Measurements from ENCODE around the gene C2orf69.
"Not testable (repeated sequence)": the region's sequence is repeated elsewhere in the genome, so short reads cannot be mapped to it uniquely, and the experiment has no call there.

The C2orf69 gene

GRCh38 chr2:199895406-199895805 lies 15.7 kb upstream of the C2orf69 start:
- Histone ChIP-seq H3K9ac (ENCODE audit: low read depth, low read length) (no peak overlapping the region), H3K36me3 (ENCODE audit: insufficient read depth, low read length) (no peaks in the 10 kb centered on the region), H3K4me1 (ENCODE audit: control insufficient read depth, insufficient read depth, low read length) (no peaks in the 10 kb centered on the region), H3K4me2 (ENCODE audit: low read length) (no peak overlapping the region), H3K9me3 (replicated peaks; ENCODE audit: low read length) (no peaks in the 10 kb centered on the region), H3K4me3 (ENCODE audit: low read length) (no peak overlapping the region), H3K27me3 (ENCODE audit: control insufficient read depth, insufficient read depth, low read length) (no peaks in the 10 kb centered on the region)

- H3K4me3 ChIP-seq (ENCODE audit: low read length) = no peak overlapping the region
- no peaks in the 10 kb centered on the region for H3K36me3 ChIP-seq (ENCODE audit: insufficient read depth, low read length)
- no peak overlapping the region for H3K9ac ChIP-seq (ENCODE audit: low read depth, low read length)
- no peaks in the 10 kb centered on the region for H3K27me3 ChIP-seq (ENCODE audit: control insufficient read depth, insufficient read depth, low read length)
- no peaks in the 10 kb centered on the region for H3K9me3 ChIP-seq (replicated peaks; ENCODE audit: low read length)
- H3K4me1 ChIP-seq (ENCODE audit: control insufficient read depth, insufficient read depth, low read length) = no peaks in the 10 kb centered on the region
- H3K4me2 ChIP-seq (ENCODE audit: low read length) = no peak overlapping the region
Observed at GRCh38 chr2:199896617-199897016, 14.5 kb upstream of the C2orf69 start.

- H3K4me1 ChIP-seq (ENCODE audit: control insufficient read depth, insufficient read depth, low read length) = no peaks in the 10 kb centered on the region
- no peak overlapping the region for H3K4me3 ChIP-seq (ENCODE audit: low read length)
- no peaks in the 10 kb centered on the region for H3K9me3 ChIP-seq (replicated peaks; ENCODE audit: low read length)
- H3K36me3 ChIP-seq (ENCODE audit: insufficient read depth, low read length) = no peaks in the 10 kb centered on the region
- H3K27me3 ChIP-seq (ENCODE audit: control insufficient read depth, insufficient read depth, low read length) = no peaks in the 10 kb centered on the region
- no peak overlapping the region for H3K4me2 ChIP-seq (ENCODE audit: low read length)
- H3K9ac ChIP-seq (ENCODE audit: low read depth, low read length) = no peak overlapping the region
Observed at GRCh38 chr2:199901942-199902341, 9.2 kb upstream of the C2orf69 start.

- Histone ChIP-seq H3K9ac (ENCODE audit: low read depth, low read length) (no peak overlapping the region), H3K4me1 (ENCODE audit: control insufficient read depth, insufficient read depth, low read length) (no peaks in the 10 kb centered on the region), H3K4me2 (ENCODE audit: low read length) (no peak overlapping the region), H3K36me3 (ENCODE audit: insufficient read depth, low read length) (no peaks in the 10 kb centered on the region), H3K4me3 (ENCODE audit: low read length) (no peak overlapping the region), H3K27me3 (ENCODE audit: control insufficient read depth, insufficient read depth, low read length) (no peaks in the 10 kb centered on the region), H3K9me3 (replicated peaks; ENCODE audit: low read length) (no peaks in the 10 kb centered on the region)
Observed at GRCh38 chr2:199902486-199903110, 8.5 kb upstream of the C2orf69 start.

DNA sequence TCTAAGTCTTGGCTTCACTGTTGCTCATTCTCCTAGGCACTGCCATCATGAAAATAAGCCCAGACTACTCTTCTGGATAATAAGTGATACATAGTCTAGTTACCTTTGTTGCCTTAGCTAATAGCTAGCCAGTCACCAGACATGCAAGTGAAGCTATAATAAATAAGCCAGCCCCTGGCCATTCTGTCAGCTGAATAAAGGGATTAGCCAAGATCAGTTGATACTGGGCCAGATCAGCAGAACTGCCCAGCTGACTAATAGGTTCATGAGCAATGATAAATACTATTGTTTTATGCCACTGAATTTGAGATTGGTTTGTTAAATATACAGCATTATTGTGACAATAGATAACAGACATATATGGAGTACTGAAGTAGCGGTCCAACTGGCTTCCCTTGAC lies 8.0 kb upstream of the C2orf69 start:
- Histone ChIP-seq H3K27me3 (ENCODE audit: control insufficient read depth, insufficient read depth, low read length) (no peaks in the 10 kb centered on the region), H3K4me3 (ENCODE audit: low read length) (no peak overlapping the region)

GRCh38 chr2:199907008-199907714 lies 3.9 kb upstream of the C2orf69 start:
- no peaks in the 10 kb centered on the region for H3K9me3 ChIP-seq (replicated peaks; ENCODE audit: low read length)
- H3K4me3 ChIP-seq (ENCODE audit: low read length) = no peak overlapping the region
- H3K27me3 ChIP-seq (ENCODE audit: control insufficient read depth, insufficient read depth, low read length) = no peaks in the 10 kb centered on the region
- H3K4me1 ChIP-seq (ENCODE audit: control insufficient read depth, insufficient read depth, low read length) = peaks cover 6% of the 10 kb centered on the region
- no peak overlapping the region for H3K4me2 ChIP-seq (ENCODE audit: low read length)
- no peaks in the 10 kb centered on the region for H3K36me3 ChIP-seq (ENCODE audit: insufficient read depth, low read length)
- no peak overlapping the region for H3K9ac ChIP-seq (ENCODE audit: low read depth, low read length)

More for the DNA sequence above, 8.0 kb upstream of the C2orf69 start:
- Histone ChIP-seq H3K4me2 (ENCODE audit: low read length) (no peak overlapping the region), H3K4me1 (ENCODE audit: control insufficient read depth, insufficient read depth, low read length) (no peaks in the 10 kb centered on the region), H3K36me3 (ENCODE audit: insufficient read depth, low read length) (no peaks in the 10 kb centered on the region), H3K9me3 (replicated peaks; ENCODE audit: low read length) (no peaks in the 10 kb centered on the region), H3K9ac (ENCODE audit: low read depth, low read length) (no peak overlapping the region)

GRCh38 chr2:199910338-199911051 lies 598 bp upstream of the C2orf69 start:
- Histone ChIP-seq H3K4me3 (ENCODE audit: low read length) (peak overlapping the region; percentile 96), H3K36me3 (ENCODE audit: insufficient read depth, low read length) (no peaks in the 10 kb centered on the region), H3K27me3 (ENCODE audit: control insufficient read depth, insufficient read depth, low read length) (no peaks in the 10 kb centered on the region), H3K4me1 (ENCODE audit: control insufficient read depth, insufficient read depth, low read length) (peaks cover 16% of the 10 kb centered on the region), H3K9me3 (replicated peaks; ENCODE audit: low read length) (no peaks in the 10 kb centered on the region), H3K4me2 (ENCODE audit: low read length) (peak overlapping the region; percentile 94), H3K9ac (ENCODE audit: low read depth, low read length) (peak overlapping the region; percentile 63)

- H3K27me3 ChIP-seq (ENCODE audit: control insufficient read depth, insufficient read depth, low read length) = no peaks in the 10 kb centered on the region
- H3K4me3 ChIP-seq (ENCODE audit: low read length) = peak overlapping the region; percentile 96
- peak overlapping the region; percentile 94 for H3K4me2 ChIP-seq (ENCODE audit: low read length)
- H3K9me3 ChIP-seq (replicated peaks; ENCODE audit: low read length) = no peaks in the 10 kb centered on the region
- H3K36me3 ChIP-seq (ENCODE audit: insufficient read depth, low read length) = peaks cover 4% of the 10 kb centered on the region
- H3K4me1 ChIP-seq (ENCODE audit: control insufficient read depth, insufficient read depth, low read length) = peaks cover 16% of the 10 kb centered on the region
- H3K9ac ChIP-seq (ENCODE audit: low read depth, low read length) = peak overlapping the region; percentile 98
Observed at GRCh38 chr2:199911877-199912161, 726 bp downstream of the C2orf69 start.

- not testable (repeated sequence) for H3K27me3 ChIP-seq (ENCODE audit: control insufficient read depth, insufficient read depth, low read length); H3K9me3 ChIP-seq (replicated peaks; ENCODE audit: low read length)
- peak overlapping the region; percentile 96 for H3K4me3 ChIP-seq (ENCODE audit: low read length)
- H3K4me1 ChIP-seq (ENCODE audit: control insufficient read depth, insufficient read depth, low read length) = peaks cover 16% of the 10 kb centered on the region
- H3K36me3 ChIP-seq (ENCODE audit: insufficient read depth, low read length) = peaks cover 11% of the 10 kb centered on the region
- peak overlapping the region; percentile 98 for H3K9ac ChIP-seq (ENCODE audit: low read depth, low read length)
- H3K4me2 ChIP-seq (ENCODE audit: low read length) = peak overlapping the region; percentile 94
Observed at GRCh38 chr2:199912553-199913114, 1.5 kb downstream of the C2orf69 start.

GRCh38 chr2:199914372-199914958 lies 3.4 kb downstream of the C2orf69 start:
- peak overlapping the region; percentile 56 for H3K4me2 ChIP-seq (ENCODE audit: low read length)
- peaks cover 22% of the 10 kb centered on the region for H3K36me3 ChIP-seq (ENCODE audit: insufficient read depth, low read length)
- no peaks in the 10 kb centered on the region for H3K27me3 ChIP-seq (ENCODE audit: control insufficient read depth, insufficient read depth, low read length)
- peaks cover 16% of the 10 kb centered on the region for H3K4me1 ChIP-seq (ENCODE audit: control insufficient read depth, insufficient read depth, low read length)
- no peaks in the 10 kb centered on the region for H3K9me3 ChIP-seq (replicated peaks; ENCODE audit: low read length)
- no peak overlapping the region for H3K9ac ChIP-seq (ENCODE audit: low read depth, low read length)
- H3K4me3 ChIP-seq (ENCODE audit: low read length) = no peak overlapping the region

- H3K4me3 ChIP-seq (ENCODE audit: low read length) = no peak overlapping the region
- no peak overlapping the region for H3K9ac ChIP-seq (ENCODE audit: low read depth, low read length)
- H3K4me2 ChIP-seq (ENCODE audit: low read length) = no peak overlapping the region
- H3K27me3 ChIP-seq (ENCODE audit: control insufficient read depth, insufficient read depth, low read length) = no peaks in the 10 kb centered on the region
- peaks cover 10% of the 10 kb centered on the region for H3K4me1 ChIP-seq (ENCODE audit: control insufficient read depth, insufficient read depth, low read length)
- no peaks in the 10 kb centered on the region for H3K9me3 ChIP-seq (replicated peaks; ENCODE audit: low read length)
- H3K36me3 ChIP-seq (ENCODE audit: insufficient read depth, low read length) = peaks cover 30% of the 10 kb centered on the region
Observed at GRCh38 chr2:199916980-199917379, 5.9 kb downstream of the C2orf69 start.
